GM19023 (cell line): ENCODE data around the gene BTBD2.

Experiments used
- ATAC-seq: cut with Tn5 transposase; IDR thresholded peaks from one replicate; pipeline ENCODE4 v1.9.1; 2021; ENCODE audit warnings: mild to moderate bottlenecking, moderate library complexity; ENCODE audit not compliant: unreplicated experiment

The BTBD2 gene

DNA sequence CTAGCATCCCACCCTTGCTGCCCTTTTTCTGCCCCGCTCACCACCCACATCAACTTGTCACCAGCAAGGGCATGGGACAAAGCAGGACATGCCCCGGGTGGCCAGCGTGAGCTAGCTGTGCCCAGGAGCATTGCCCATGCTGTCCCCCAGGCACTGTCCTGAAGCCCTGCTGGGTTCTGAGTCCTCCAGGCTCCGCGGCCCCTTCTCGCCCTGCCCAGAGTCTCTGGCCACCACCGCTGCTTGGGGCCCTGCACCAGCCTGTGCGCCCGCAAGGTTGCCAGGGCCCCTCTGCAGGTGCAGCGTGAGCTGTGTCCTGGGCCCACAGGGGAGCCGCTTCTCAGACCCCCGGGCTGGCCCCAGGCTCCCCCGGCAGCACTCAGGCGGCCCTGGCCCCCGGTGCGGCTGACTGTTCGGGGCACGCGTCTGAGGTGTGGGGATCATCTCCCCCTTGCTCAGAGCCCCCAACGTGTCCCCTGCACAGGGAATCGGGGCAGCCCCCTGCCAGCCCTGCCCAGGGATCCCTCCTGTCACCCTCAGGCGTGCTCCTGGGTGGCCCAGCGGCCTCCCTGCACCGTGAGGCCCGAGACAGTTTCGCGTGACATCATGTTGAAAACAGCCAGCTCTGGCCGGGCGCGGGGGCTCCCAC, 70.5 kb downstream of the BTBD2 start:
- no peak for ATAC-seq

DNA sequence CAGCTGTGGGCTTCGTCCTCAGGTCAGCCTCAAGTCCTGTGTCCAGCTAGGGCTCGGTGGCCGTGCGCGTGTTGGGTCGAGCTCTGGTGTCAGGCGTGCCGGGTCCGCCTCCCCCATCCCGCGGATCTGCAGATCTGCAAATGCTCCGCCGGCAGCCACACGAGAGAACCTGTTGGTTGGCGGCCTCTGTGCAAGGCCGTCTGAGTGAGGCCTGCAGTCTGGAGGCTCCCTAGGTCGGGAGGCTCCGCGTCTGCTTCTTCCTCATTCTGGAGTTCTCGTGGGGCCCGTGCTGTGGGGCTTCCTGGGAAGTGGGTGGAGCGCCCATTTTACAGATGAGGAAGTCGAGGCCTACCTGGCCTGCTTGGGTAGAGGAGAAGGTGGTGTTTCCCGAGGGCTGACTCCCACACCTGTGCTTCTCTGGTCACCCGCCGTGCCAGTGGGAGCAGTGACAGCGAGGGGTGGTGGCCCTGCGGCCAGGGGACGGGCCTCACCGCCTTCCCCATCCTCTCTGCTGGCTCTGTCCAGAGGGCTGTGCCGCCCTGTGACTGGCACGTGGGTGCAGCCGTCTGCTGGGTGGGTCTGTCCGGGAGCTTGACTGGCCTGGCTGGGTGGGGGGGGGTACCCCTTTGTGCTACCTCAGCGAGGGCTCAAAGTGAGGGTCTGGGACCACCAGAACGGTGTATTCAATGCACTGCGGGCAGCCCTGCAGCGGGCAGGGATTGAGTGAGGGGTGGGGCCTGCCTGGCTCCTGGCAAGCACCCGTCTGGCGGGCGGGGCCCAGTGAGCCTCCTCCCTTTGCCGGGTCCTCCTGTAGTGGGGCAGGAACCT, 71.2 kb downstream of the BTBD2 start:
- ATAC-seq: no peak

DNA sequence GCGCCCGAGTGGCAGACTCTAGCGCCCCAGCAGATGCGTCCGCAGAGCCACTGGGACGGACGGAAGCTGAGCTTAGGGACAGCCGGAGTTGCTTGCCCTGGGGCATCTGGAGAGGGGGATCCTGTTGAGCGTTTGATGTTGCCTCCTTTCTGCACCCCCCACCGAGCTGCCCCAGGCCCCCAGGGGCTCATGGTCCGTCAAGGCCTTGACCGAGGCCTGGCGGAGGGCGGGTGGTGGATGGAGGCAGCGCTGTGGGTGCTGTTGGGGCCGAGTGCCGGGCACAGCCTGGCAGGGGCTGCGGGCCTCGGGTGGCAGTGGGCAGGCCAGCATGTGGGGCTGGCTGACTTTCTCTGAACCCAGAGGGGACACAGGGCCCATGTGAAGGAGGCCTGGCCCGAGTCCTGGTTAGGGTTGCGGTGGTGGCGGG, 71.8 kb downstream of the BTBD2 start:
- ATAC-seq: no peak

DNA sequence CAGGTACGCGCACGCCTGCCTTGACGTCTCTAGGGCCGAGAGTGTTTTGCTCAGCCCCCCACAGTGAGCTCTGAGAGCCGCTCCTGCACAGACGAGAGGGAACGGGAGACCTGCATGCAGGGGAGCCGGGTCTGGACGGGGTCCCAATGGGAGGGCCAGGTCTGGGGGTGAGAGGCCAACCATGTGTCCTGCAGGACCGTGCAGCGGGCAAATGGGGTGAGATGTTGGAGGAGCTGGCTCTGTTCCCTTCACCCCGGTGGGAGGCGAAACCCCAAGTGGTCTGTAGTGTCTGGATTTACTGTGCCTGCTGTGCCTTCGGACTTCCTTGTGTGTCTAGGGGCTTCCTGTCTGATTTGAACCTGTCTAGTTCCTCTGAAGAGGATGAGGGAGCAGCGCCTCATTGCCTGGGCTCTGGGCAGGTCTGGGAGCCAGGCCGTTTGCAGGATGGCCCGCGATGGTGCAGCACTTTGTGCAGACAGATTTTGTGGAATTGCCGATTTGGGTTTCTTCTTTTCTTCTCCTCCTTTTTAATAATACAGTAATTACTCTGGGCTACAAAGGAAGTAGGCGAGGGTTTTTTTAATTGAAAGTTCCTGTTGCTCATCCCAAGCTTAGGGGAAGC, 72.5 kb downstream of the BTBD2 start:
- ATAC-seq: no peak

DNA sequence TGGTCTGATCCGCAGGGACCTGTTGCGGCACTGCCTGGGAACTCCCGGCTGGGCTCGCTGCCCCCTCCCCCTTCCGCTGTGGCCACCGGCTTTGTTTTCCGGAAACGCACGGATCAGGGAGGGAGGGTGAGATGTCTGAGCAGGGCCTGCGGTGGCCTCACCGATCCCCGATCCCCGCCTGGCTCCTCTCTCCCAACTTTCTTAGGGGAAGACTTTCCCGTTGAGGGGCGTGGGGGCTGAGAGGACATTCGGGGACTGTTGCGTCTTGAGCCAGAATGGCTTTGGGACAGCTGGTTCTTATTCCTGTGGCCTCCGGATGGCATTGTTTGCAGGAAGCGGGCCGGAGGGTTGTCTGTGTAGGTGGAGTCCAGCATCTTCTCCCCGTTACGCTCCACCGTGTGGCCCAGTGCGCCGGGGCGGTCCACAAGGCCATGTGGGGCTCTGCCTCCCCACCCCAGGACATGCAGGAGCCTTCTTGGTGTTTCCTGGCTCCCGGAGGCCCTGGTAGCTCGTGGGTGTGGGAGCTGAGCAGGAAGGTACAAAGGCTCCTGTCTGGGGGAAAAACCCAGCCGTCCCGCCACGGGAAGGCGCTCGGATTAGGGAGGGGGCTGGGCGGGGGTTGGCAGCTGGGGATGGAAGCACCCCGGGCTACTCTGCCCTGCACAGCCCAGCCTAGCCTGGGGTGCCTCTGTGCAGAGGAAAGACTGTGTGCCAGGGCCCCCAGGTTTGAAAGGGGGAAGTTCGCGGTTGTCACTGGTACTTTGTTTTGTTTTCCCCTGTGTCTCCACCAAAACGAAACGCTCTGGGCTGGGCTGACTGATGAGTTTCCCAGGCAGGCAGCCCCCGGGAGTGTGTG, 73.2 kb downstream of the BTBD2 start:
- ATAC-seq: no peak

DNA sequence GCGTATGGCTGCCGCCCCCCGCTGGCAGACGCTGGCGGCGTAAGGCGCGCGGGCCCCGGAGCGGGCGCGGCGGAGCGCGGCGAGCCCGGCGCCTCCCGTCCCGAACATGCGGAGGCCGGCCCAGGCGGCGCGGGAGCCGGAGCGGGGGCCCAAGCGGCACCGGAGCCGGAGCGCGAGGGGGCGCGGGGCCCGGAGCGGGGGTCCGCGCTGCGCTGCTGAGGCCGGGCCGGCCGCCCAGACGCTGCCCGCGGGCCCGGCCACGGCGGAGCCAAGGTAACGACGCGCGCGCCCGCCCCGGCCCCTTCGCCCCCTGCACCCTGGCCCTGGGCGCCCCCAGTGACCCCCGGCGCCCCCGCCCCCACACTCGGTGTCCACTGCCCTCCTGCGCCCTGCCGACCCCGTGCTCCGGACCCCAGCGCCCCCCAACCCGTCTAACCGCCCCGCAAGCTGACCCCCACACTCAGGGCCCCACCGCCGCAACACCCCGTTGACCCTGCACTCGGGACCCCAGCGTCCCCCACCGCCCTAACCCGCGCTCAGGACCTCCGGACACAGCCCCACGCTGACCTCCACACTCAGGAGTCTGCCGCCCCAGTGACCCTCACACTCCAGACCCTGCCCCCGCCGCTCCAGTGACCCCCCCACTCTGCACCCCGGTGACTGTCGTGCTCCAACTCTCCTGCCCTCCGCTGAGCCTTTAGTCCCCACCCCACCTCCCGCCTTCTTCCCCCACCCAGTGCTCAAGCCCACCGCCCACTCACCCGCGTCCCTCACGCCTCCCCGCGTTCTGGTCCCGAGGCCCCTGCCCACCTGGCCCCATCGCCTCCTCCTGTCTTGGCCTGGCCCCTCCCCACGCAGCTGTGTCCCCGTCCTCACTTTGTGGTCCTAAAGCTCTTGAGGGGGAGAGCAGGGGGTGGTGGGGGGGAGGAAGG, 74.1 kb downstream of the BTBD2 start, which contains the start of gene CSNK1G2:
Gene CSNK1G2, plus strand, starts transcription at position 27 of the 932 bp plus-strand sequence. CDS start 28,601 bp downstream, outside the sequence.
- peak; percentile 59 for ATAC-seq

DNA sequence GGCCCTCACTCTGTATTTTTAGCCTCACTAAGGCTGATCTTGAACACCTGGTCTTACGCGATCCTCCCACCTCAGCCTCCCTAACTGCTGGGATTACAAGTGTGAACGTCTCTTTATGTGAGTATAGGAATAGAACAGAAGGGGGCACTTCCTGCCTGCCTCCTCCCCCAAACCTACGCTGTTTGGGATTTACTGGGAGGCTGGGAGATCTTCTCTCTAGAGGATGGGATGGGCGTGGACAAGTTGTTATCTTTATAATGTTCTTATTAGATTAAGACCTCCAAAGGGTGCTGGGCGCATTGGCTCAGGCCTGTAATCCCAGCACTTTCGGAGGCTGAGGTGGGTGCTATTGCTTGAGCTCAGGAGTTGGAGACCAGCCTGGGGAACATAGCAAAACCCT, 77.4 kb downstream of the BTBD2 start:
- no peak for ATAC-seq

DNA sequence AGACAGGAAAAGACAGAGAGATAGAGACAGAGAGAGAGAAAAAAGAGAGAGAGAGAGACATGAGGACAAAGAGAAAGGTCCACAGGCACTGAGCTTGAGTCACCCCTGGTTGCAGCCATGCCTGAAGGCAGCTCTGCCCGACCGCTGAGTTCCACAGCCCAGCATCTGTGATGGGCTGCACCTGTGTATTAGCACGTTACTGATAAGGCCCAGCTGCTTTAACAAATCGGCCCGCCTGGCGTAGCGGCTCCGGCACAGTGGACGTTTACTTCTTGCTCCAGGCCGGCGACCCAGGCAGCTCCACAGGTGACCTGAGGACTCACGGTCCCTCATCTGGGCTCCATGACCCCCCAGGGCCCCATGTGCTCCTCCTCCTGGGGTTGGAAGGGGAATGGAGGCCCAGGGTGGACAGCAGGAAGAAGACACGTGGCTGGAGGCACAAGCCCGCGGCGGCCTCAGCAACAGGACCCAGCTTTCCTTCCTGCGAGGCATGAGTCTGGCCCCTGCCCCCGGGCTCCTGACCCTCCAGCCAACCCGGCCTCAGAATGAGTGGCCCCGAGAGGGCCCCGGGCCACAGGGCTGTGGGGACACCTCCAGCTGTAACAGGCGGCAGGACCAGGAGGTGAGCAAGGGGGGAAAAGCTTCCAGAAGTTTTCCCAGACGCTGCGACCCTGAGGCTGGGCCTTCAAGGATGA, 78.5 kb downstream of the BTBD2 start:
- ATAC-seq: no peak

DNA sequence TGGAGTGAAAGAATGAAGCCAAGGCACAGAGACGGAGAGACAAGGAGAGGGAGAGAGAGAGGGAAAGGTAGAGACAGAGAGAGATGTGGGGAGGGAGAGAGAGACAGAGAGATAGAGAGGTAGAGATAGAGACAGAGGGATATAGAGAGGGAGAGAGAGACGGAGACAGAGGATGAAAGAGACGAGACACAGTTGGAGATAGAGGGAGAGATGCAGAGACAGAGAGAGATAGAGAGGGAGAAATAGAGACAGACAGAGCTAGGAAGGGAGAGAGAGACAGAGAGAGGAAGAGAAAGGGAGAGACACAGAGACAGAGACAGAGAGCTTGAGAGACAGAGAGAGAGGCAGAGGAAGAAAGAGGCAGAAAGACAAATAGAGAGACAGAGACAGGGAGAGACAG, 79.1 kb downstream of the BTBD2 start:
- no peak for ATAC-seq

DNA sequence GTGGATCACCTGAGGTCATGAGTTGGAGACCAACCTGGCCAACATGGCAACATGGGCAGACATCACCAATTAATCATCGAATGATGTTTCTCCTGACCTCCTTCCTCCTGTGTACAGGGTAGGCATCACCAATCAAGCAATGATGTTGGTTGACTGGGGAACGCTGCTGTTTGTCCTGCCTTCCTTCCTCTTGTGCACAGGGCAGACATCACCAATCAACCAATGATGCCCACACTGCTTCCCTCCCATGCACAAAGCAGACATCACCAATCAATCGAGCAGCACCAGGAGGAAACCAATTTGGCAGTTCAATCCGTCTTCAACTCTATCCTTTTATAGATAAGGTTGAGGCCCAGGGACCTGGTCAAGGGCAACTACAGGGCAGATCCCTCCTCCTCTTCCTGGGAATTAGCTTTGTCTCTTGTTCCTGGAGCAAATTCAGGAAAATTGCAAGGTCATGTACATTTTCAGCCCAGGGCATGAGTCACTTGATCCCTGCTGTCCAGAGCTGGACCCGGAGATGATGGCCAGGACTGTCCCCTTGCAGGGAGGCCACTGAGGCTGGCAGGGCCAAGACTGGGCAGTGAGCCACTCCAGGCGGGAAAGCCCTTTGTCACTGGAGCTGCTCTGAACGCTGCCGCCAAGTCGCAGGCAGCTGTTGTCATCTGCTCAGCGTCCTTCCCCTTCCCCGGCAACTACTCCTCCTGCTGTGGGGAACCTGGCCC, 79.9 kb downstream of the BTBD2 start:
- no peak for ATAC-seq
